ENCODE measurements around the gene XCL1.

DNA sequence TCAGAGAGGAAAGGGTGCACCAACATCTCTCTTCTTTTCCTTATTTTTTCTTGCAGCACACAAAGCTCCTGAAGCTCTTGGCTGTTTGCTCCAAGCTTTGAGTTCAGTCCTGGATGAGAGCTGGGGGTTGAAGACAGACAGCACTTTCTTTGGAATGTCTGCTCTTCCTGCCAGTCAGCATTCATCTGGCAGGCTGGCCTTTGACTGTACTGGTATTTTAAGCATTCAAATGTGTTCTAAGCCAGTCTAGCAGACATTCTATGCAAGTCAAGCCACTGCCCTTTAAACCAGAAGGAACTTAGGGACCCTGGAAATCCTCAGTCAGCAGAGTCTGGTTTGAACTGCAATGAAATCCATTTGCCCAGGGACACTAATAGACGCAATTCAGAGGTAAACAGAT, 45.0 kb downstream of the XCL1 start:
- TF ChIP-seq EZH2 (IDR thresholded peaks at IDR 0.05; ENCODE audit: borderline replicate concordance, insufficient read depth, low read length, poor library complexity, severe bottlenecking) (no peak), TAF1 (IDR thresholded peaks at IDR 0.05; ENCODE audit: low read depth) (no peak), POLR2AphosphoS5 (IDR thresholded peaks at IDR 0.05) (no peak), EP300 (conservative IDR thresholded peaks at IDR 0.05; ENCODE audit: poor library complexity, severe bottlenecking) (no peak), RAD21 (conservative IDR thresholded peaks at IDR 0.05) (no peak)
- TF ChIP-seq, protein P1, sequence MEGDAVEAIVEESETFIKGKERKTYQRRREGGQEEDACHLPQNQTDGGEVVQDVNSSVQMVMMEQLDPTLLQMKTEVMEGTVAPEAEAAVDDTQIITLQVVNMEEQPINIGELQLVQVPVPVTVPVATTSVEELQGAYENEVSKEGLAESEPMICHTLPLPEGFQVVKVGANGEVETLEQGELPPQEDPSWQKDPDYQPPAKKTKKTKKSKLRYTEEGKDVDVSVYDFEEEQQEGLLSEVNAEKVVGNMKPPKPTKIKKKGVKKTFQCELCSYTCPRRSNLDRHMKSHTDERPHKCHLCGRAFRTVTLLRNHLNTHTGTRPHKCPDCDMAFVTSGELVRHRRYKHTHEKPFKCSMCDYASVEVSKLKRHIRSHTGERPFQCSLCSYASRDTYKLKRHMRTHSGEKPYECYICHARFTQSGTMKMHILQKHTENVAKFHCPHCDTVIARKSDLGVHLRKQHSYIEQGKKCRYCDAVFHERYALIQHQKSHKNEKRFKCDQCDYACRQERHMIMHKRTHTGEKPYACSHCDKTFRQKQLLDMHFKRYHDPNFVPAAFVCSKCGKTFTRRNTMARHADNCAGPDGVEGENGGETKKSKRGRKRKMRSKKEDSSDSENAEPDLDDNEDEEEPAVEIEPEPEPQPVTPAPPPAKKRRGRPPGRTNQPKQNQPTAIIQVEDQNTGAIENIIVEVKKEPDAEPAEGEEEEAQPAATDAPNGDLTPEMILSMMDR (IDR thresholded peaks at IDR 0.05; ENCODE audit: poor library complexity, severe bottlenecking) = no peak
- TF ChIP-seq, protein P2, sequence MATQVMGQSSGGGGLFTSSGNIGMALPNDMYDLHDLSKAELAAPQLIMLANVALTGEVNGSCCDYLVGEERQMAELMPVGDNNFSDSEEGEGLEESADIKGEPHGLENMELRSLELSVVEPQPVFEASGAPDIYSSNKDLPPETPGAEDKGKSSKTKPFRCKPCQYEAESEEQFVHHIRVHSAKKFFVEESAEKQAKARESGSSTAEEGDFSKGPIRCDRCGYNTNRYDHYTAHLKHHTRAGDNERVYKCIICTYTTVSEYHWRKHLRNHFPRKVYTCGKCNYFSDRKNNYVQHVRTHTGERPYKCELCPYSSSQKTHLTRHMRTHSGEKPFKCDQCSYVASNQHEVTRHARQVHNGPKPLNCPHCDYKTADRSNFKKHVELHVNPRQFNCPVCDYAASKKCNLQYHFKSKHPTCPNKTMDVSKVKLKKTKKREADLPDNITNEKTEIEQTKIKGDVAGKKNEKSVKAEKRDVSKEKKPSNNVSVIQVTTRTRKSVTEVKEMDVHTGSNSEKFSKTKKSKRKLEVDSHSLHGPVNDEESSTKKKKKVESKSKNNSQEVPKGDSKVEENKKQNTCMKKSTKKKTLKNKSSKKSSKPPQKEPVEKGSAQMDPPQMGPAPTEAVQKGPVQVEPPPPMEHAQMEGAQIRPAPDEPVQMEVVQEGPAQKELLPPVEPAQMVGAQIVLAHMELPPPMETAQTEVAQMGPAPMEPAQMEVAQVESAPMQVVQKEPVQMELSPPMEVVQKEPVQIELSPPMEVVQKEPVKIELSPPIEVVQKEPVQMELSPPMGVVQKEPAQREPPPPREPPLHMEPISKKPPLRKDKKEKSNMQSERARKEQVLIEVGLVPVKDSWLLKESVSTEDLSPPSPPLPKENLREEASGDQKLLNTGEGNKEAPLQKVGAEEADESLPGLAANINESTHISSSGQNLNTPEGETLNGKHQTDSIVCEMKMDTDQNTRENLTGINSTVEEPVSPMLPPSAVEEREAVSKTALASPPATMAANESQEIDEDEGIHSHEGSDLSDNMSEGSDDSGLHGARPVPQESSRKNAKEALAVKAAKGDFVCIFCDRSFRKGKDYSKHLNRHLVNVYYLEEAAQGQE (IDR thresholded peaks at IDR 0.05; ENCODE audit: borderline replicate concordance) = no peak

Data from neural cell (in vitro differentiated cells).